ENCODE measurements around the gene CCDC24. TPM values are rescaled to one million over a fixed set of nuclear protein-coding genes. Genes with fewer than 3 reads are reported as not detected.
A peak's percentile ranks its signal among the peaks of the same experiment; 100 is the strongest.

The CCDC24 gene
- total and polyA plus RNA-seq, 2 of the 13 experiments (the other 11 are each of a cell fraction or from before 2014, with no cell fraction given) = 1.4 to 2.9 TPM

GRCh38 chr1:43946236-43947060 lies 45.0 kb upstream of the CCDC24 start, which contains the start of gene IPO13 (continued):
- TF ChIP-seq ZNF709 (CRISPR knock-in tag; IDR thresholded peaks at IDR 0.05) = peak; percentile 95
- TF ChIP-seq ZNF577 (CRISPR knock-in tag; IDR thresholded peaks at IDR 0.05; ENCODE audit: borderline replicate concordance, low read depth) = peak; percentile 62; the same call in 1 of the 2 replicates
- TF ChIP-seq ZBTB20 (CRISPR knock-in tag; IDR thresholded peaks at IDR 0.05; ENCODE audit: borderline replicate concordance, low read depth) = no peak; the same call in 1 of the 2 replicates
- TF ChIP-seq AKNA (CRISPR knock-in tag; IDR thresholded peaks at IDR 0.05; ENCODE audit: borderline replicate concordance) = no peak
- TF ChIP-seq ZFP36L1 (CRISPR knock-in tag; IDR thresholded peaks at IDR 0.05) = peak; percentile 94
- peak; percentile 78 for TF ChIP-seq GATAD2A (CRISPR knock-in tag; IDR thresholded peaks at IDR 0.05)
- peak; percentile 49; the same call in 1 of the 2 replicates for TF ChIP-seq HOXD1 (CRISPR knock-in tag; IDR thresholded peaks at IDR 0.05)
- TF ChIP-seq CC2D1A (CRISPR knock-in tag; IDR thresholded peaks at IDR 0.05) = no peak; the same call in 1 of the 2 replicates
- peak; percentile 4; the same call in 1 of the 2 replicates for TF ChIP-seq CAMTA2 (CRISPR knock-in tag; IDR thresholded peaks at IDR 0.05; ENCODE audit: borderline replicate concordance)
- no peak for TF ChIP-seq JUNB (CRISPR knock-in tag; IDR thresholded peaks at IDR 0.05; ENCODE audit: borderline replicate concordance)
- TF ChIP-seq MTF2 (CRISPR knock-in tag; IDR thresholded peaks at IDR 0.05; ENCODE audit: borderline replicate concordance) = no peak
- no peak for TF ChIP-seq ETS1 (CRISPR knock-in tag; IDR thresholded peaks at IDR 0.05)
- TF ChIP-seq NFYB (CRISPR knock-in tag; IDR thresholded peaks at IDR 0.05) = peak; percentile 19; the same call in 1 of the 2 replicates
- peak; percentile 46; the same call in 1 of the 2 replicates for TF ChIP-seq ZIK1 (CRISPR knock-in tag; IDR thresholded peaks at IDR 0.05; ENCODE audit: borderline replicate concordance, low read depth)
- TF ChIP-seq ZNF274 (CRISPR knock-in tag; IDR thresholded peaks at IDR 0.05) = peak; percentile 90
- peak; percentile 98; the same call in 1 of the 2 replicates for TF ChIP-seq ZNF619 (CRISPR knock-in tag; IDR thresholded peaks at IDR 0.05)
- TF ChIP-seq ZBED4 (CRISPR knock-in tag; IDR thresholded peaks at IDR 0.05; ENCODE audit: borderline replicate concordance) = peak; percentile 86

All from HepG2 (cell line).